ENCODE results near the gene RPL41. TPM values are rescaled to one million over a fixed set of nuclear protein-coding genes. Genes with fewer than 3 reads are reported as not detected.
A peak's percentile ranks its signal among the peaks of the same experiment; 100 is the strongest.

RPL41 gene
- total RNA-seq, 1 donor from 2014 or later: 2,837 TPM

GRCh38 chr12:56122637-56123036, 6.2 kb downstream of the RPL41 start:
- Histone ChIP-seq H3K4me1 (peaks cover 53% of the 10 kb centered on the region), H3K36me3 (peaks cover 24% of the 10 kb centered on the region), H3K27me3 (ENCODE audit: low read depth) (no peaks in the 10 kb centered on the region), H3K27ac (no peak overlapping the region), H3K4me3 (no peak overlapping the region), H3K9me3 (no peaks in the 10 kb centered on the region)
- TF ChIP-seq, protein P1, sequence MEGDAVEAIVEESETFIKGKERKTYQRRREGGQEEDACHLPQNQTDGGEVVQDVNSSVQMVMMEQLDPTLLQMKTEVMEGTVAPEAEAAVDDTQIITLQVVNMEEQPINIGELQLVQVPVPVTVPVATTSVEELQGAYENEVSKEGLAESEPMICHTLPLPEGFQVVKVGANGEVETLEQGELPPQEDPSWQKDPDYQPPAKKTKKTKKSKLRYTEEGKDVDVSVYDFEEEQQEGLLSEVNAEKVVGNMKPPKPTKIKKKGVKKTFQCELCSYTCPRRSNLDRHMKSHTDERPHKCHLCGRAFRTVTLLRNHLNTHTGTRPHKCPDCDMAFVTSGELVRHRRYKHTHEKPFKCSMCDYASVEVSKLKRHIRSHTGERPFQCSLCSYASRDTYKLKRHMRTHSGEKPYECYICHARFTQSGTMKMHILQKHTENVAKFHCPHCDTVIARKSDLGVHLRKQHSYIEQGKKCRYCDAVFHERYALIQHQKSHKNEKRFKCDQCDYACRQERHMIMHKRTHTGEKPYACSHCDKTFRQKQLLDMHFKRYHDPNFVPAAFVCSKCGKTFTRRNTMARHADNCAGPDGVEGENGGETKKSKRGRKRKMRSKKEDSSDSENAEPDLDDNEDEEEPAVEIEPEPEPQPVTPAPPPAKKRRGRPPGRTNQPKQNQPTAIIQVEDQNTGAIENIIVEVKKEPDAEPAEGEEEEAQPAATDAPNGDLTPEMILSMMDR (IDR thresholded peaks at IDR 0.05): no peak
- ATAC-seq (no peak), DNase-seq (no peak)
- intact Hi-C loops (cut with DNase I): no loop called here

- Histone ChIP-seq H3K36me3 (peaks cover 24% of the 10 kb centered on the region), H3K27ac (no peak overlapping the region), H3K9me3 (no peaks in the 10 kb centered on the region), H3K27me3 (ENCODE audit: low read depth) (no peaks in the 10 kb centered on the region), H3K4me1 (peaks cover 46% of the 10 kb centered on the region), H3K4me3 (no peak overlapping the region)
- ATAC-seq (no peak), DNase-seq (no peak)
- TF ChIP-seq, protein P1 (IDR thresholded peaks at IDR 0.05): no peak
- intact Hi-C loops (cut with DNase I): no loop called here
Measured at GRCh38 chr12:56124133-56124532, 7.7 kb downstream of the RPL41 start.

GRCh38 chr12:56126732-56127239, 10.4 kb downstream of the RPL41 start:
- no peaks in the 10 kb centered on the region for H3K27me3 ChIP-seq (ENCODE audit: low read depth)
- ATAC-seq (no peak), DNase-seq (no peak)
- intact Hi-C loops (cut with DNase I): no loop called here
- peak overlapping the region; percentile 88 for H3K27ac ChIP-seq
- H3K36me3 ChIP-seq: peaks cover 19% of the 10 kb centered on the region
- TF ChIP-seq, protein P1 (IDR thresholded peaks at IDR 0.05): no peak
- H3K4me3 ChIP-seq: peak overlapping the region; percentile 89
- no peaks in the 10 kb centered on the region for H3K9me3 ChIP-seq
- peaks cover 48% of the 10 kb centered on the region for H3K4me1 ChIP-seq

GRCh38 chr12:56127485-56127887, 11.1 kb downstream of the RPL41 start:
- intact Hi-C loops (cut with DNase I): no loop called here
- Histone ChIP-seq H3K27me3 (ENCODE audit: low read depth) (no peaks in the 10 kb centered on the region), H3K4me1 (peaks cover 48% of the 10 kb centered on the region), H3K27ac (peak overlapping the region; percentile 88), H3K36me3 (peaks cover 24% of the 10 kb centered on the region), H3K9me3 (no peaks in the 10 kb centered on the region), H3K4me3 (peak overlapping the region; percentile 89)
- TF ChIP-seq, protein P1 (IDR thresholded peaks at IDR 0.05): no peak
- ATAC-seq (no peak), DNase-seq (no peak)

DNA sequence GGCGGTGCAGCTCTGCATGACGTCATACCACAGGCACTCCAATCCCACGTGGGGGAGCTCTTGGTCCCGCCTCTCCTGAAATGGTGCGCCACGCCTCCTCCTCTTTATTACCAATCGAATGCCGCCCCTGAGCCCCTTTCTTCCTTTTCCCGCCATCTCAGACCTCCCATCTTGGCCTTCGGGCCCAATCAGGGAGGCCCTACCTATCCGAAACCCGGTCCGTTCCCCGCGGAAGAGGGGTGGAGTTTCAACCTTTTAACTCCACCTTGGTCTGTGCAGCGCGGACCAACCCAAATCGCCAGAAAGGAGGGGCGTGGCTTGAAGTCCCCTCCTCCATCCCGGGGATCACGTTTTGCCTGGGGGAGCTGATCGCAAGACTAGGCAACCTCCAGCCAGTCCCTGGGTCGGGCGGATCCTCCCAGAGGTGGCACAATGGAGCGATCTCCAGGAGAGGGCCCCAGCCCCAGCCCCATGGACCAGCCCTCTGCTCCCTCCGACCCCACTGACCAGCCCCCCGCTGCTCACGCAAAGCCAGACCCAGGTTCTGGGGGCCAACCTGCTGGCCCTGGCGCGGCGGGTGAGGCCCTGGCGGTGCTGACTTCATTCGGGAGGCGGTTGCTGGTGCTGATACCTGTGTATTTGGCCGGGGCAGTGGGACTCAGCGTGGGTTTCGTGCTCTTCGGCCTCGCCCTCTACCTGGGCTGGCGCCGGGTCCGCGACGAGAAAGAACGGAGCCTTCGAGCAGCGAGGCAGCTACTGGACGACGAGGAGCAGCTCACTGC, 11.6 kb downstream of the RPL41 start, which contains the start of gene ESYT1:
TSS of gene ESYT1 (plus strand) at position 380 of the 782 bp plus-strand sequence. CDS start at position 433, 53 bp downstream.
- Histone ChIP-seq H3K27me3 (ENCODE audit: low read depth) (no peaks in the 10 kb centered on the region), H3K4me1 (peaks cover 48% of the 10 kb centered on the region), H3K27ac (peak within 1 kb of the TSS; percentile 88), H3K4me3 (peak within 1 kb of the TSS; percentile 89), H3K9me3 (no peaks in the 10 kb centered on the region), H3K36me3 (peaks cover 30% of the 10 kb centered on the region)
- intact Hi-C loops (cut with DNase I): no loop called here
- peak; percentile 98 for DNase-seq
- TF ChIP-seq, protein P1 (IDR thresholded peaks at IDR 0.05): no peak
- peak; percentile 95 to 97 for ATAC-seq
